Measurements from ENCODE around the gene NPIPB6.

Gene NPIPB6

DNA sequence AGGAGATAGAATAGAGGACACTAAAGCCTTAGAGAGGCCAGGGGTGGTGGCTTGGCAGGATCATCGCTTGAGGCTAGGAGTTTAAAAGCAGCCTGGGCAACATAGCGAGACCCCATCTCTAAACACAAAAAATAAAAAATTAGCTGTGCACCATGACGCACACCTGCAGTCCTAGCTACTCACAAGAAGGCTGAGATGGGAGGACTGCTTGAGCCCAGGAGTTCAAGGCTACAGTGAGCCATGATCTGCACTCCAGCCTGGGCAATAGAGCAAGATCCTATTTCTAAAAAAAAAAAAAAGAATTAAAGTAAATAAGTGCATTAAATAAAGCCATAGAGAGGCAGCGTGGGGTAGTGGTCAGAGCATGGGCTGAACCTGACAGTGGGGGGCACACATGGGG is 51.9 kb downstream of the NPIPB6 start:
- no peaks in the 10 kb centered on the region for H3K27me3 ChIP-seq (replicated peaks; ENCODE audit: control insufficient read depth, insufficient read depth, low read length)
- DNase-seq (ENCODE audit: extremely low read depth, insufficient read length), result no peak
- TF ChIP-seq, protein P1, sequence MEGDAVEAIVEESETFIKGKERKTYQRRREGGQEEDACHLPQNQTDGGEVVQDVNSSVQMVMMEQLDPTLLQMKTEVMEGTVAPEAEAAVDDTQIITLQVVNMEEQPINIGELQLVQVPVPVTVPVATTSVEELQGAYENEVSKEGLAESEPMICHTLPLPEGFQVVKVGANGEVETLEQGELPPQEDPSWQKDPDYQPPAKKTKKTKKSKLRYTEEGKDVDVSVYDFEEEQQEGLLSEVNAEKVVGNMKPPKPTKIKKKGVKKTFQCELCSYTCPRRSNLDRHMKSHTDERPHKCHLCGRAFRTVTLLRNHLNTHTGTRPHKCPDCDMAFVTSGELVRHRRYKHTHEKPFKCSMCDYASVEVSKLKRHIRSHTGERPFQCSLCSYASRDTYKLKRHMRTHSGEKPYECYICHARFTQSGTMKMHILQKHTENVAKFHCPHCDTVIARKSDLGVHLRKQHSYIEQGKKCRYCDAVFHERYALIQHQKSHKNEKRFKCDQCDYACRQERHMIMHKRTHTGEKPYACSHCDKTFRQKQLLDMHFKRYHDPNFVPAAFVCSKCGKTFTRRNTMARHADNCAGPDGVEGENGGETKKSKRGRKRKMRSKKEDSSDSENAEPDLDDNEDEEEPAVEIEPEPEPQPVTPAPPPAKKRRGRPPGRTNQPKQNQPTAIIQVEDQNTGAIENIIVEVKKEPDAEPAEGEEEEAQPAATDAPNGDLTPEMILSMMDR (IDR thresholded peaks at IDR 0.05; ENCODE audit: insufficient read depth, low read length, poor library complexity, severe bottlenecking), result no peak
- no peak overlapping the region for H3K4me3 ChIP-seq (replicated peaks; ENCODE audit: low read depth, low read length)
- H3K36me3 ChIP-seq (ENCODE audit: control insufficient read depth, insufficient read depth, low read length), result no peaks in the 10 kb centered on the region

DNA sequence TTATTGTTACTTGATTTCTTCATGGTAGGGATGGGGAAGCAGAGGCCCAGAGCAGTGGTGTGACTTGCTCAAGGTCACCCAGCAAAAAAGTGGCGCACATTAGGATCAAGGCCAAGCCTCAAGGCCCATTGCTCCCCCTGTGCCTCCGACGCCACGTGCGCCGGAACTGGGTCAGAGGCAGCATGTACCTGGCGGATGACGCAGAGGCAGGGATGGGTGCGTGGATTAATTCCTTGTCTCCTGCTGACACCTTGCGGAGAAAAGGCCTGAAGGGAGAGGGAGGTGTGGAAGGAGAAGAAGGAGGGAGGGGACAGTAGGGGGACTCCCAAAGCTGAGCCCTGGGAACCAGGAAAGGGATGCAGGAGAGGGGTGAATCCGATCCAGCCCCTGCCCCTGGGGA is 52.5 kb downstream of the NPIPB6 start:
- DNase-seq (ENCODE audit: extremely low read depth, insufficient read length), result no peak
- Histone ChIP-seq H3K36me3 (ENCODE audit: control insufficient read depth, insufficient read depth, low read length) (no peaks in the 10 kb centered on the region), H3K4me3 (replicated peaks; ENCODE audit: low read depth, low read length) (no peak overlapping the region), H3K27me3 (replicated peaks; ENCODE audit: control insufficient read depth, insufficient read depth, low read length) (no peaks in the 10 kb centered on the region)
- TF ChIP-seq, protein P1 (IDR thresholded peaks at IDR 0.05; ENCODE audit: insufficient read depth, low read length, poor library complexity, severe bottlenecking), result no peak

DNA sequence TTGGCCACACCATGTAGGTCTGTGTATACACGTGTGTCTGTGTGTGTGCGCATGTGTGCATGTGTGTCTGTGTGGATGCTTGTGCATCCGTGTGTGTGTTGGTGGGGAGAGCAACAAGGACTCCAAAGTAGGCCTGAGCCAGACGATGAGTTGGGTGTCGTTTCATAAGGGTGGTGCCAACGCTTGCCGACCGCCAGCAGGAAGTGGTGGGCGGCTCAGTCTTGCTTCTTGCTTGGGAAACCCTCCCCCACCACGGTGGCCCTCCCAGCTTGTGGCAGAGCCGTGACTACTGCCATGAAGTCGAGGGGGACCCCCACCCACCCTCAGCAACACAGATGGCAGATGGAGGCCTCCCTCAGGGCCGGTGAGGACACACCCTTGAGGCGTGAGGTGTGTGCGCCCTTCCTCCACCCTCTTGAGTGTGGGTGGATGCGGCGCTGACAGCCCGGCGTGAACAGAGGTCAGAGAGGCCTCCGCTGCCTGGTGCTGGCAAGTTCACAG is 53.4 kb downstream of the NPIPB6 start:
- no peak for DNase-seq (ENCODE audit: extremely low read depth, insufficient read length)
- TF ChIP-seq, protein P1 (IDR thresholded peaks at IDR 0.05; ENCODE audit: insufficient read depth, low read length, poor library complexity, severe bottlenecking), result no peak
- H3K27me3 ChIP-seq (replicated peaks; ENCODE audit: control insufficient read depth, insufficient read depth, low read length), result no peaks in the 10 kb centered on the region
- no peaks in the 10 kb centered on the region for H3K36me3 ChIP-seq (ENCODE audit: control insufficient read depth, insufficient read depth, low read length)
- H3K4me3 ChIP-seq (replicated peaks; ENCODE audit: low read depth, low read length), result no peak overlapping the region

DNA sequence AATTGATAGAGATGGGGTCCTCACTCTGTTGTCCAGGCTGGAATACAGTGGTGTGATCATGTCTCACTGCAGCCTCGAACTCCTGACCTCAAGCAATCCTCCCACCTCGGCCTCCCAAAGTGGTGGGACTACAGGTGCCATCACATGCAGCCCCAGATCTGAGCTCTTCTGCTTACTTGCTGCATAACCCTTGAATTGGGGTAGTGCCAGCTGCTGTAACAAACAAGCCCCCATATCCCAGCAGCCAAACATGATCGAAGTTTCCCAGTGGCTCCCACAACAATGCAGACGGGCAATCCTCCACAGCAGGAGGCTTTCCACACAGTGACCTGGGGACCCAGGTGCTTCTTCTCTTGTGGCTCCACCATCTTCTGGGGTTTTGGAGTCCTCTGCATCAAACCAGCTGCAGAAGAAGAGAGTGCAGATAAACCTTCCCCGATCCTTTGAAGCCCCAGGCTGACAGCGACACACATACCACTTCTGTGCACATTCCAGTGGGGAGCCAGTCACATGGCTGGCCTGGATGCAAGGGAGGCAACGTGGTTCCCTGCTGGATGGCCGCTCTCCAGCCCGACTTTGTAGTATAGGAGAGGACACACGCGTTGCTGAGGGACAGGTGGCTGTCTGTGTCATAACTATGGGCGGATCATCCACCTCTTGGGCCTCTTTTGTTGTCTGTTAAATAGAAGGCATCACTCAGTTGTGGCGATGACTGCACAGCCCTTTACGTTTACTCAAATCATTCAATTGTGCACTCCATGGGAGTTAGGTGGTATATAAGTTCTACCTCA is 54.3 kb downstream of the NPIPB6 start:
- DNase-seq (ENCODE audit: extremely low read depth, insufficient read length), result no peak
- no peaks in the 10 kb centered on the region for H3K27me3 ChIP-seq (replicated peaks; ENCODE audit: control insufficient read depth, insufficient read depth, low read length)
- TF ChIP-seq, protein P1 (IDR thresholded peaks at IDR 0.05; ENCODE audit: insufficient read depth, low read length, poor library complexity, severe bottlenecking), result no peak

DNA sequence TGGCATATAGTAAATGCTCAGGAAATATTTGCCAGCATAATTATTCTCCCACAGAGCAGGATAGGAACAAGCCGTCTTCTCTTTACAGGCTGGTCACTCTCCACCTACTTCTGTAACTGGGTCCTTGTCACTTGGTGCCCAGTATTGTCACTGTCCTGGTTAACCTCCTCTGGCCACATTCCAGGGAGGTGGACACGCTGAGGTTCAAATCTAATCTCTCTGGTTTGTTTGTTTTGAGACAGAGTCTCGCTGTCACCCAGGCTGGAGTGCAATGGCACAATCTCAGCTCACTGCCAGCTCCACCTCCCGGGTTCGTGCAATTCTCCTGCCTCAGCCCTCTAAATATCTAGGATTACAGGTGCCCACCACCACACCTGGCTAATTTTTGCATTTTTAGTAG is 55.4 kb downstream of the NPIPB6 start:
- H3K36me3 ChIP-seq (ENCODE audit: control insufficient read depth, insufficient read depth, low read length), result no peaks in the 10 kb centered on the region
- no peaks in the 10 kb centered on the region for H3K27me3 ChIP-seq (replicated peaks; ENCODE audit: control insufficient read depth, insufficient read depth, low read length)
- TF ChIP-seq, protein P1 (IDR thresholded peaks at IDR 0.05; ENCODE audit: insufficient read depth, low read length, poor library complexity, severe bottlenecking), result no peak
- H3K4me3 ChIP-seq (replicated peaks; ENCODE audit: low read depth, low read length), result no peak overlapping the region
- no peak for DNase-seq (ENCODE audit: extremely low read depth, insufficient read length)

More for the DNA sequence above, 54.3 kb downstream of the NPIPB6 start:
- Histone ChIP-seq H3K4me3 (replicated peaks; ENCODE audit: low read depth, low read length) (no peak overlapping the region), H3K36me3 (ENCODE audit: control insufficient read depth, insufficient read depth, low read length) (no peaks in the 10 kb centered on the region)
